Measurements from ENCODE around the gene UBE2G1. TPM values are rescaled to one million over a fixed set of nuclear protein-coding genes. Genes with fewer than 3 reads are reported as not detected.

UBE2G1 gene
- total and polyA plus RNA-seq, 9 of the 15 experiments (the other 6 are each of a cell fraction or from before 2014, with no cell fraction given), result 10.1 to 65.9 (median 29.7) TPM

DNA sequence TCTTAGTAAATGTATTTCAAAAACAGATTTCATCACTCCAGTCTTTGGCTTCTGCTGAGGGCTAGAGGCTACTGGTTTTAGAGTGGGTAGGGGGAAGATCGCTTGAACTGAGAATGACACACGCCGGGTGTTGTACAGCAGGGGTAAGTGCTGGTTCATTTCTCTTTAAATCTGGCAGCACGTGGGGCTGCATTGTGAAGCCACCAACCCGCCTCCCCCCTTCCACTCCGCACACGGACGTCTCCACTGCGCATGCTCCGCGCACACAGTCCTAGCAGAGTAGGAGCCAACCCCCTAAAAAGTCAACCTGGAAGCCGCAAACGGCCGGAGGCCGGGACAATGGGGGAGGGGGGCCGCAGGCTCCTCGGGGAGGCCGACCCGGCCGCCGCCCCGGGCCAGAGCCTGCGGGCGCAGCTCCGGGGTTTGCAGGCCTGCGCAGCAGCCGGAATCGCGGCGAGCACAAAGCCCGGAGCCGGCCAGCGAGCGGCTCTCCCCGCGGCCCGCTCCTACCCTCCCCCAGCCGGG is 1.3 kb downstream of the UBE2G1 start (continued):
- TF ChIP-seq, protein P1, sequence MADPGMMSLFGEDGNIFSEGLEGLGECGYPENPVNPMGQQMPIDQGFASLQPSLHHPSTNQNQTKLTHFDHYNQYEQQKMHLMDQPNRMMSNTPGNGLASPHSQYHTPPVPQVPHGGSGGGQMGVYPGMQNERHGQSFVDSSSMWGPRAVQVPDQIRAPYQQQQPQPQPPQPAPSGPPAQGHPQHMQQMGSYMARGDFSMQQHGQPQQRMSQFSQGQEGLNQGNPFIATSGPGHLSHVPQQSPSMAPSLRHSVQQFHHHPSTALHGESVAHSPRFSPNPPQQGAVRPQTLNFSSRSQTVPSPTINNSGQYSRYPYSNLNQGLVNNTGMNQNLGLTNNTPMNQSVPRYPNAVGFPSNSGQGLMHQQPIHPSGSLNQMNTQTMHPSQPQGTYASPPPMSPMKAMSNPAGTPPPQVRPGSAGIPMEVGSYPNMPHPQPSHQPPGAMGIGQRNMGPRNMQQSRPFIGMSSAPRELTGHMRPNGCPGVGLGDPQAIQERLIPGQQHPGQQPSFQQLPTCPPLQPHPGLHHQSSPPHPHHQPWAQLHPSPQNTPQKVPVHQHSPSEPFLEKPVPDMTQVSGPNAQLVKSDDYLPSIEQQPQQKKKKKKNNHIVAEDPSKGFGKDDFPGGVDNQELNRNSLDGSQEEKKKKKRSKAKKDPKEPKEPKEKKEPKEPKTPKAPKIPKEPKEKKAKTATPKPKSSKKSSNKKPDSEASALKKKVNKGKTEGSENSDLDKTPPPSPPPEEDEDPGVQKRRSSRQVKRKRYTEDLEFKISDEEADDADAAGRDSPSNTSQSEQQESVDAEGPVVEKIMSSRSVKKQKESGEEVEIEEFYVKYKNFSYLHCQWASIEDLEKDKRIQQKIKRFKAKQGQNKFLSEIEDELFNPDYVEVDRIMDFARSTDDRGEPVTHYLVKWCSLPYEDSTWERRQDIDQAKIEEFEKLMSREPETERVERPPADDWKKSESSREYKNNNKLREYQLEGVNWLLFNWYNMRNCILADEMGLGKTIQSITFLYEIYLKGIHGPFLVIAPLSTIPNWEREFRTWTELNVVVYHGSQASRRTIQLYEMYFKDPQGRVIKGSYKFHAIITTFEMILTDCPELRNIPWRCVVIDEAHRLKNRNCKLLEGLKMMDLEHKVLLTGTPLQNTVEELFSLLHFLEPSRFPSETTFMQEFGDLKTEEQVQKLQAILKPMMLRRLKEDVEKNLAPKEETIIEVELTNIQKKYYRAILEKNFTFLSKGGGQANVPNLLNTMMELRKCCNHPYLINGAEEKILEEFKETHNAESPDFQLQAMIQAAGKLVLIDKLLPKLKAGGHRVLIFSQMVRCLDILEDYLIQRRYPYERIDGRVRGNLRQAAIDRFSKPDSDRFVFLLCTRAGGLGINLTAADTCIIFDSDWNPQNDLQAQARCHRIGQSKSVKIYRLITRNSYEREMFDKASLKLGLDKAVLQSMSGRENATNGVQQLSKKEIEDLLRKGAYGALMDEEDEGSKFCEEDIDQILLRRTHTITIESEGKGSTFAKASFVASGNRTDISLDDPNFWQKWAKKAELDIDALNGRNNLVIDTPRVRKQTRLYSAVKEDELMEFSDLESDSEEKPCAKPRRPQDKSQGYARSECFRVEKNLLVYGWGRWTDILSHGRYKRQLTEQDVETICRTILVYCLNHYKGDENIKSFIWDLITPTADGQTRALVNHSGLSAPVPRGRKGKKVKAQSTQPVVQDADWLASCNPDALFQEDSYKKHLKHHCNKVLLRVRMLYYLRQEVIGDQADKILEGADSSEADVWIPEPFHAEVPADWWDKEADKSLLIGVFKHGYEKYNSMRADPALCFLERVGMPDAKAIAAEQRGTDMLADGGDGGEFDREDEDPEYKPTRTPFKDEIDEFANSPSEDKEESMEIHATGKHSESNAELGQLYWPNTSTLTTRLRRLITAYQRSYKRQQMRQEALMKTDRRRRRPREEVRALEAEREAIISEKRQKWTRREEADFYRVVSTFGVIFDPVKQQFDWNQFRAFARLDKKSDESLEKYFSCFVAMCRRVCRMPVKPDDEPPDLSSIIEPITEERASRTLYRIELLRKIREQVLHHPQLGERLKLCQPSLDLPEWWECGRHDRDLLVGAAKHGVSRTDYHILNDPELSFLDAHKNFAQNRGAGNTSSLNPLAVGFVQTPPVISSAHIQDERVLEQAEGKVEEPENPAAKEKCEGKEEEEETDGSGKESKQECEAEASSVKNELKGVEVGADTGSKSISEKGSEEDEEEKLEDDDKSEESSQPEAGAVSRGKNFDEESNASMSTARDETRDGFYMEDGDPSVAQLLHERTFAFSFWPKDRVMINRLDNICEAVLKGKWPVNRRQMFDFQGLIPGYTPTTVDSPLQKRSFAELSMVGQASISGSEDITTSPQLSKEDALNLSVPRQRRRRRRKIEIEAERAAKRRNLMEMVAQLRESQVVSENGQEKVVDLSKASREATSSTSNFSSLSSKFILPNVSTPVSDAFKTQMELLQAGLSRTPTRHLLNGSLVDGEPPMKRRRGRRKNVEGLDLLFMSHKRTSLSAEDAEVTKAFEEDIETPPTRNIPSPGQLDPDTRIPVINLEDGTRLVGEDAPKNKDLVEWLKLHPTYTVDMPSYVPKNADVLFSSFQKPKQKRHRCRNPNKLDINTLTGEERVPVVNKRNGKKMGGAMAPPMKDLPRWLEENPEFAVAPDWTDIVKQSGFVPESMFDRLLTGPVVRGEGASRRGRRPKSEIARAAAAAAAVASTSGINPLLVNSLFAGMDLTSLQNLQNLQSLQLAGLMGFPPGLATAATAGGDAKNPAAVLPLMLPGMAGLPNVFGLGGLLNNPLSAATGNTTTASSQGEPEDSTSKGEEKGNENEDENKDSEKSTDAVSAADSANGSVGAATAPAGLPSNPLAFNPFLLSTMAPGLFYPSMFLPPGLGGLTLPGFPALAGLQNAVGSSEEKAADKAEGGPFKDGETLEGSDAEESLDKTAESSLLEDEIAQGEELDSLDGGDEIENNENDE (IDR thresholded peaks at IDR 0.05; ENCODE audit: low read depth, low read length), result no peak
- TF ChIP-seq, protein P2, sequence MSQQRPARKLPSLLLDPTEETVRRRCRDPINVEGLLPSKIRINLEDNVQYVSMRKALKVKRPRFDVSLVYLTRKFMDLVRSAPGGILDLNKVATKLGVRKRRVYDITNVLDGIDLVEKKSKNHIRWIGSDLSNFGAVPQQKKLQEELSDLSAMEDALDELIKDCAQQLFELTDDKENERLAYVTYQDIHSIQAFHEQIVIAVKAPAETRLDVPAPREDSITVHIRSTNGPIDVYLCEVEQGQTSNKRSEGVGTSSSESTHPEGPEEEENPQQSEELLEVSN (IDR thresholded peaks at IDR 0.05; ENCODE audit: borderline replicate concordance in 1 of 2, extremely low read depth in 1 of 2, insufficient read depth in 1 of 2, insufficient read length in 1 of 2, low read depth in 1 of 2, low read length in 1 of 2, poor library complexity in 1 of 2, severe bottlenecking in 1 of 2), result peak; percentile 61 to 82
- TF ChIP-seq, protein P3, sequence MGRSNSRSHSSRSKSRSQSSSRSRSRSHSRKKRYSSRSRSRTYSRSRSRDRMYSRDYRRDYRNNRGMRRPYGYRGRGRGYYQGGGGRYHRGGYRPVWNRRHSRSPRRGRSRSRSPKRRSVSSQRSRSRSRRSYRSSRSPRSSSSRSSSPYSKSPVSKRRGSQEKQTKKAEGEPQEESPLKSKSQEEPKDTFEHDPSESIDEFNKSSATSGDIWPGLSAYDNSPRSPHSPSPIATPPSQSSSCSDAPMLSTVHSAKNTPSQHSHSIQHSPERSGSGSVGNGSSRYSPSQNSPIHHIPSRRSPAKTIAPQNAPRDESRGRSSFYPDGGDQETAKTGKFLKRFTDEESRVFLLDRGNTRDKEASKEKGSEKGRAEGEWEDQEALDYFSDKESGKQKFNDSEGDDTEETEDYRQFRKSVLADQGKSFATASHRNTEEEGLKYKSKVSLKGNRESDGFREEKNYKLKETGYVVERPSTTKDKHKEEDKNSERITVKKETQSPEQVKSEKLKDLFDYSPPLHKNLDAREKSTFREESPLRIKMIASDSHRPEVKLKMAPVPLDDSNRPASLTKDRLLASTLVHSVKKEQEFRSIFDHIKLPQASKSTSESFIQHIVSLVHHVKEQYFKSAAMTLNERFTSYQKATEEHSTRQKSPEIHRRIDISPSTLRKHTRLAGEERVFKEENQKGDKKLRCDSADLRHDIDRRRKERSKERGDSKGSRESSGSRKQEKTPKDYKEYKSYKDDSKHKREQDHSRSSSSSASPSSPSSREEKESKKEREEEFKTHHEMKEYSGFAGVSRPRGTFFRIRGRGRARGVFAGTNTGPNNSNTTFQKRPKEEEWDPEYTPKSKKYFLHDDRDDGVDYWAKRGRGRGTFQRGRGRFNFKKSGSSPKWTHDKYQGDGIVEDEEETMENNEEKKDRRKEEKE (IDR thresholded peaks at IDR 0.05; ENCODE audit: borderline replicate concordance in 1 of 2, control insufficient read depth in 1 of 2, low read depth in 2 of 2, low read length in 1 of 2), result no peak
- TF ChIP-seq ZNF3 (CRISPR knock-in tag; IDR thresholded peaks at IDR 0.05), result no peak
- TF ChIP-seq HDAC2 (IDR thresholded peaks at IDR 0.05), result peak; percentile 30; the same call in 1 of the 2 replicates
- TF ChIP-seq ZNF561 (CRISPR knock-in tag; conservative IDR thresholded peaks at IDR 0.05), result no peak
- TF ChIP-seq, protein P4, sequence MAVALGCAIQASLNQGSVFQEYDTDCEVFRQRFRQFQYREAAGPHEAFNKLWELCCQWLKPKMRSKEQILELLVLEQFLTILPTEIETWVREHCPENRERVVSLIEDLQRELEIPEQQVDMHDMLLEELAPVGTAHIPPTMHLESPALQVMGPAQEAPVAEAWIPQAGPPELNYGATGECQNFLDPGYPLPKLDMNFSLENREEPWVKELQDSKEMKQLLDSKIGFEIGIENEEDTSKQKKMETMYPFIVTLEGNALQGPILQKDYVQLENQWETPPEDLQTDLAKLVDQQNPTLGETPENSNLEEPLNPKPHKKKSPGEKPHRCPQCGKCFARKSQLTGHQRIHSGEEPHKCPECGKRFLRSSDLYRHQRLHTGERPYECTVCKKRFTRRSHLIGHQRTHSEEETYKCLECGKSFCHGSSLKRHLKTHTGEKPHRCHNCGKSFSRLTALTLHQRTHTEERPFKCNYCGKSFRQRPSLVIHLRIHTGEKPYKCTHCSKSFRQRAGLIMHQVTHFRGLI (CRISPR knock-in tag; IDR thresholded peaks at IDR 0.05), result no peak
- TF ChIP-seq PHF8 (IDR thresholded peaks at IDR 0.05; ENCODE audit: borderline replicate concordance, low read length), result no peak; the same call in 1 of the 2 replicates

Measured in K562 (cell line).